HG02973 (cell line): Measurements from ENCODE around the gene MEF2D.

ENCODE experiments used
- ATAC-seq: cut with Tn5 transposase; IDR thresholded peaks from one replicate; pipeline ENCODE4 v1.9.1; 2021; ENCODE audit warnings: moderate library complexity; ENCODE audit not compliant: unreplicated experiment

MEF2D gene

DNA sequence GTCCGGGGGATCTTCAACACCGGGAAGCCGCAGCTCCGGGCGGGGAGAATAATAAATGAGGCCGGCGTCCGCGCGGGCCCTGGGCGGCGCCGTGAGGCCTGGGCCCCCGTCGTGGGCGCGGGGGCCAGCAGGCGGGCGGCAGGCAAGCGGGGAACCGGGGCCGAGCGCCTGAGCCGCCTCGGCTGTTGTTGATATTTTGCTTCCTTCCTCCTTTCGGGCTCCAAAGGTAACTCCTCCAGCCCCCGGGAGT, at the start of gene MEF2D:
Gene MEF2D (minus strand): TSS at position 233 of the 250 bp plus-strand sequence. CDS start 17,483 bp downstream, outside the sequence.
- no peak for ATAC-seq

DNA sequence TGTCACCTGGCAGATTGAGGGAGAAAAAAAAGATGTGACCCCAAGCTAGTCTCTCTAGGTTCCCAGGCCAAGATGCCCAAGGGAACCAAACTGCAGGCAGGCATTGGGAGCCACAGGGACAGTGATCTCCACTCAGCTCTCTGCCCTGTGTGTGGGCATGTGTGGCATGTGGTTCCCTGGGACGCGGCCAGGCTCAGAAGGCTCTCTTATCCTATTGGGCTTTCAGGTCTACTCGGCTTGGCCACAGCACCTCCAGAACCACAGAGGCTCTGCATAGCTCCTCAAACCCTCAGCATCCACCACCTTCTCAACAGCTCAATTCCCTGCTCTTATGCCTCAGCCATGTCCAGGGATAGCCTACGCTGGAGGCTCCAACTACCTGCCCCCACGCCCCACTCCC, 49.8 kb upstream of the MEF2D start:
- ATAC-seq, result no peak

- no peak for ATAC-seq
These were observed 49.3 kb upstream of the MEF2D start for GRCh38 chr1:156549831-156550230.

DNA sequence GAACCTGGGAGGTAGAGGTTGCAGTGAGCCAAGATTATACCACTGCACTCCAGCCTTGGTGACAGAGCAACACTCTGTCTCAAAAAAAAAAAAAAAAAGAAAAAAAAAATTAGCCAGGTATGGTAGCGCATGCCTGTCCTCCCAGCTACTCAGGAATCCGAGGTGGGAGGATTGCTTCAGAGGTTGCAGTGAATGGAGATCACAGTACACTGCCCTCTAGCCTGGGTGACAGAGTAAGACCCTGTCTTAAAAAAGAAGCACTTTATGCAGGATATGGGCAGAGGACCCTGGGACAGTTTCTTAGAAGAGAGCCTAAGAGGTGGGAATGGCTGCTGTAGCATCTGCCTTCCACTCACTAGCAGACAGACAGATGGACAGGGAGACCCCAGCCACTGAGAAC, 48.8 kb upstream of the MEF2D start:
- ATAC-seq, result no peak

DNA sequence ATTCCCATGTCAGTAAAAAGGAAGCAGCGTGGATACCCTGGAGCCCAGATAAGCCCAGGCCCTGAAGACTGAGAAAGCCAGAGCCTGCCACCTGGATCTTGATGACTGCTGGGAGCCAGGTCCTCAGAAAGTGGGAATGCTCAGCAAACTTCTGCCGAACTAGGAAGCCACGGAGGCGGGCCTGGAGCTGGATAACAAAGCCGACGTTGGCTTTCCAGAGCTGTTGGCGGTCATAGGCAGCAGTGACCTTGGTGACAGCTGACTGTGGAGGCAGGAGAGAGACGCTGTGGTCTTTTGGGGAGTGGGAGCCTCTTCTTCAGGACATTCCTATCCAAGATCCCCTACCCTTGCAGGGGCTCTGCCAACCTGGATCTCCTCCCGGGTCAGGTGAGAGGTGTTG, 47.4 kb upstream of the MEF2D start:
- ATAC-seq, result no peak

- ATAC-seq, result no peak
These were observed 46.9 kb upstream of the MEF2D start for GRCh38 chr1:156547434-156547833.

GRCh38 chr1:156546267-156546666, 45.7 kb upstream of the MEF2D start:
- no peak for ATAC-seq

GRCh38 chr1:156544592-156545102, 44.1 kb upstream of the MEF2D start:
- ATAC-seq, result no peak

DNA sequence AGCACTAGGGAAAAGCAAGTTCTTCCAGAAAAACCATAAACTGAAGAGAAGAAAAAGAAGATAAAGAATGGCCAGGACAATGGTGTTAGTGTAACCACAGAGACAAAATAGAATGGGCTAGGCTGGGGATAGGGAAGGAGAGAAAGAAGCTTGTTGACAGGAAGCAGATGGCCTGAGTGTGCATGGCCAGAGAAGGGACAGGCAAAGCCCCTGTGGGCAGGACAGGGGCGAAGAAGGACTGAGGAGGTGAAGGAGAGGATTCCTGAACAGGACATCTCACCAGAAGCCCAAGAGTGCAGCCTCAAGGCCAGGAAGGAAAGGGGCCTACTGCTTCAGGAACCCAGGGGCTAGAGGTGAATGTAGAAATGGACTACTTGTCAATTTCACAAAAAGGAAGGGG, 42.5 kb upstream of the MEF2D start:
- no peak for ATAC-seq

- no peak for ATAC-seq
These were observed 40.4 kb upstream of the MEF2D start for GRCh38 chr1:156540955-156541354.

DNA sequence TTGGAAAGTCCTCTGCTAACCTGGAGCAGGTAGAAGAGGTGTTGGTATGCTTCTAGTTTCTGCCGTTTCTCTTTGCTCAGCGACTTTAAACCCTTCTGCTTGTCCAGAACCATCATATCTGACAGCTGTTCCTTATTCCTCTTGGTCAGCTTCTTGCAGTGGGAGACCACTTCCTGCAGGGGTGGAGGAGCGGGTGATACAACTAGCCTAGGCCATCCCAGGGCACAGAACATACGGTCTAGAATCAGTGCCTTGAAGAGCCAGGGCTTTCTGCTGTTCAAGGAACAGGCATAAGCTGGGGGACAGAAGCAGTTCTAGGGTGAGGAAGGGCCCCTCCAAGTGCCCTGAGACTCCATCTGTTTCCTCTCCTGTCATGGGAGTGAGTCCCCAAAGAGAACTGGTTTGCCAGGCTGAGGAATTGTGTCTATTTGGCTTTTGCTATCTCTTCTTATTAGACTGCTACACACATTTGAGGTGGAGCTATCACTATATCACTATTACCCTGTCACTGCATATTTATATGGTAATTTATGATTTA, 39.3 kb upstream of the MEF2D start:
- no peak for ATAC-seq

- no peak for ATAC-seq
These were observed 38.3 kb upstream of the MEF2D start for GRCh38 chr1:156538711-156539440.

- ATAC-seq, result no peak
These were observed 36.5 kb upstream of the MEF2D start for GRCh38 chr1:156537027-156537426.

- no peak for ATAC-seq
These were observed 34.0 kb upstream of the MEF2D start for GRCh38 chr1:156534424-156535060.

DNA sequence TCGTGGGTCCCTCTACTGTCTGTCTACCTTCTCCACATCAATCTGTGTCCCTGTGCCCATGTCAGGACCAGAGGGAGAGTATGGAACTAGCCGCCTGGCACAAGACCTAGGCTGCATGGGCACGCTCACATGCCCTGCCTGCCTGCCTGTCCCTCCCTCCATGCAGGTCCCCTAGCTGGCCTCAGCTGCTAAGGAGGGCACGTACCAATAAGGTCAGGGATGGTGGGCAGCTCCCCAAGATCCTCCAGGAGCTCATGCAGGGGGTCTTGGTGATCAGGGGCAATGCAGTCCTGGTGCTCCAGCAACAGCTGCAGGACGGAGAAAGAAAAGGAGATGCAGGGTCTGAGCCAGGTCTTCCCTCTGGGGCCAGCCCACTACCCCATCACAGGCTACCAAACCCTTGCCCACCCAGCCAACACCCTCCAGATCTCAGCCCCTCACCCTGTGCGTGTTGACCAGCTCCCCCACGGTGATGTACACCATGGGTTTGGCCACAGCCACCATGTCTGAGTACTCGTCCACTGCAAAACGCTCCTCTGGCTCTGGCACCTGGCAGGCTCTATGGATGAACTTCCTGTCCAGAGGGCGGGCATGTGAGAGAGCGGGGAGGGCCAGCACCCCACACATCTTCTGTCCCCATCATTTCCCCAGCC, 33.1 kb upstream of the MEF2D start:
- no peak for ATAC-seq

- ATAC-seq, result no peak
These were observed 31.8 kb upstream of the MEF2D start for GRCh38 chr1:156532374-156532773.

DNA sequence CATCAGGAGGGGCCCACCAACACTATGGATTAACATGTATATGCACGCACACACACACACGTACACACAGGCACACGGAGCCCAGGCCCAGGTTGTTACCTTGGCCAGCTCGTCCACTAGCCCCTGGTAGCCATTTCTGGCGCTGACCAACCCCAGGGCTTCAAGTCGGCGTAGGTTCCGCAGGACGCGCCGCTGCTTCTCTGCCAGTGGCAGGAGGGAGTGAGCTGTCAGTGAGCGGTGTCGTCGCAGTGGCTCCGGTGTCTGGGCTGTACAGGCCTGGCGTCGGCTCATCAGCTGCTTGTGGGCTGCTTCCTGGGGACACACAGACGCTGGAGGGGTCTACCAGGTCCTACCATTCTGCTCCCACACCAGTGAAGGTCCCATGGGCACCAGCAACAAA, 29.4 kb upstream of the MEF2D start:
- no peak for ATAC-seq

GRCh38 chr1:156528875-156529425, 28.4 kb upstream of the MEF2D start:
- ATAC-seq, result no peak

DNA sequence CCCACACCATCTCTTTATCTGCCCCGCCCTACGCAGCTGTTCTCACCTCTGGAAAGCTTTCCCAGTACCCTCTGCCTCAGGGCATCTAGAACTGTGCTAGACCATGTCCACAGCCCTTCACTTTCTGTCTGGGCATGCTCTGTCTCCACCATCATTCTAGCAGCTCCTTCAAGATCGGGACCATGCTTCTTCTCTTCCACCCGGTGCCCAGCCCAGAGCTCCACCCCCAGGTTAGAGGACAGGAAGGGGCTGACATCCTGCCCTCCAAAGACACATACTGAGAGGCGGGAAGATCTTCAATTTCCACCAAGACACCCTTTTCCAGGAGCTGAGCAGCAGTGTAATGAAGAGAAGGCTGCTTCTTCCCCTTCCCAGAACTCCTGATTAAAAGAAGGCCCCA, 27.7 kb upstream of the MEF2D start:
- ATAC-seq, result no peak

DNA sequence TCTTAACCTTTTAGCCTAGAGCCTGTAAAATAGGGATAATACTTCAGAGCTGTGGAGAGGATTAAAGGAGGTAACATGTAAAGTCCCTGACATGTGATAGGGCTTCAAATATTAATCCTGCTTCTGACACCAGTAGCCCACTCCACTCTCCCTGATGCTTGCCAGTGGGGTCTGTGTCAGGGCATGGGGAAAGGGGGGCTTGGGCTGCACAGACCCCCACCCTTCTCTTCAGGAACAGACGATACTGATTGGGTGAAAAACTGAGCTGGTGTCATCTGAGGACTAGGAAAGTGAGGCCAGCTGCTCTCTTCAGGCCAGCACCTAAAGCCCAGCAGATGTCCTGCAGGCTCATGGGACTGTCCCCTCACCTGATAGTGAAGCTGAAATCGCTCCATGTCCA, 27.0 kb upstream of the MEF2D start:
- ATAC-seq, result no peak

DNA sequence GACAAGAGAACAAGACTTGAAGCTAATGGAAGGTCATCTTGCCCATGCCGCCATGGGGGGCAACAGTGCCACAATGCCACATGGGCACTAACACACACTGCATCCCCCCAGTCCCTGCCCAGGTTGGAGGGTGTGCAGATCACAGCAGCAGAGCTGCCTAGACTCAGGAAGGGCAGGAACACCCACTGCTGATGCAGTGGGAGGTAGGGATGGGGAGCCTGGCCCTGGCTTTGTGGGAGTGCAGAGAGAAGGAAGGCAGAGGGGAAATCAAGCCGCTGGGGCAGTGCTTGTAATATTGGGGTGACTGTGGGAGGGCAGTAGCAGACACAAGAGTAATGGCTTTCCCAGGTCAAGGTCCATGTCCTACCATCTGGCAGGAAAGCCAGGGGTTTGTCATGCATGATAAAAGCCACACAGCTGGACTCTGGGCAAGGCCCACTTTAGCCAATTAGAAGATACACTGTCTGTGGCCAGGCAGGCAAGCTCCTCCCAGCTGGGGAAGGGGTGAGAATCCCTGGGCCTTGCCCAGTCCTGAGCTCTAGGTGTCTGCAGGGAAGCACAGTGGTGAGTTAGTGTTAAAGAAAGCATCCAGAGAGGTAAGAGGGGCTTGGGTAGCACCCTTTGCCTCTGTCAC, 25.4 kb upstream of the MEF2D start:
- no peak for ATAC-seq
